RPMI7951 (cell line): ENCODE measurements around the gene UBE2S. TPM values are rescaled to one million over a fixed set of nuclear protein-coding genes. Genes with fewer than 3 reads are reported as not detected.

Source experiments
- DNase-seq: peaks from one replicate; pipeline ENCODE4 v3.0.0-alpha.2; 2012; ENCODE audit warnings: low read depth
- total RNA-seq: library from RNA; depleted of rRNA; stranded (reverse); fragments of >200 nt; shearing (Covaris generic); gene quantifications from 2 replicates; pipeline ENCODE4 v1.2.3, GENCODE V29; 2014

UBE2S gene
- total RNA-seq, 1 experiment from 2014 or later = 250 TPM

DNA sequence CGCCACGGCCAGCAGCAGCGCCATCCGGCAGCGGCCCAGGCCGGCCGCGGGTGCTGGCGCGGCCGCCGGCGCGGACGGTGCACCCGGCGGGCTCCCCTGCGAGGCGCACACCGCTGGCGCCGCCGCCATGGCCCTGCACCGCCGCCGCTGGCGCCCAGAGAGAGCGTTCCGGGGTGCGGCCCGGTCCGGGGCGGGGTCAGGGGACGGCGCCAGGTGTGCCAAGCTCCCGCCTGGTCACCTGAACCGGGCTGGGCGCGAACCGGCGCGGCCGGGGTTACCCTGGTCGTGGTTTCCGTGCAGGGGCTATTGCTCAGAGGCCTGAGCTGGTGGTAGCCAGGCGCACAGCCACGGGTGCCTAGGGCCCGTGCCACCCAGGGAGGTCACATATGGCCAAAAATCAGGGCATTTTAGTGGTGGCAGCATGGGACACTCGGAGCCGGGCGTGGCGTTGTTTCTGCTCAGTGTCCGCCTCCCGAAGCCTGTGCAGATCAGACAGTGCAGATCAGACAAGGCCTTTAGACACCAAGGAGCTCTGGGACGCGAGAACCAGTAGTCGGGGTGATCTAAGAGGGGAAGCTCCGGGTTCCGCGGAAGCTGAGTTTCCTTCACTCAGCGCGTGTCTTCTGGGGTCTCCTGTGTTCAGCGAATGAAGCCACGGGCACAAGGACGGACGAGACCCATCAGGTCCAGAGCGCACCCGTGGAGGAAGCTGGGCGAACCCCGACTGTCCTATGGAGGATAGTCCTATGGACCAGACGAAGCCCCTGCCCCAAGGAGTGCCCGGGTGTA lies 23.3 kb downstream of the UBE2S start, which contains the start of gene TMEM238:
TSS of gene TMEM238 (minus strand) at position 162 of the 789 bp plus-strand sequence. CDS start at position 129, 33 bp downstream.
- no peak for DNase-seq

DNA sequence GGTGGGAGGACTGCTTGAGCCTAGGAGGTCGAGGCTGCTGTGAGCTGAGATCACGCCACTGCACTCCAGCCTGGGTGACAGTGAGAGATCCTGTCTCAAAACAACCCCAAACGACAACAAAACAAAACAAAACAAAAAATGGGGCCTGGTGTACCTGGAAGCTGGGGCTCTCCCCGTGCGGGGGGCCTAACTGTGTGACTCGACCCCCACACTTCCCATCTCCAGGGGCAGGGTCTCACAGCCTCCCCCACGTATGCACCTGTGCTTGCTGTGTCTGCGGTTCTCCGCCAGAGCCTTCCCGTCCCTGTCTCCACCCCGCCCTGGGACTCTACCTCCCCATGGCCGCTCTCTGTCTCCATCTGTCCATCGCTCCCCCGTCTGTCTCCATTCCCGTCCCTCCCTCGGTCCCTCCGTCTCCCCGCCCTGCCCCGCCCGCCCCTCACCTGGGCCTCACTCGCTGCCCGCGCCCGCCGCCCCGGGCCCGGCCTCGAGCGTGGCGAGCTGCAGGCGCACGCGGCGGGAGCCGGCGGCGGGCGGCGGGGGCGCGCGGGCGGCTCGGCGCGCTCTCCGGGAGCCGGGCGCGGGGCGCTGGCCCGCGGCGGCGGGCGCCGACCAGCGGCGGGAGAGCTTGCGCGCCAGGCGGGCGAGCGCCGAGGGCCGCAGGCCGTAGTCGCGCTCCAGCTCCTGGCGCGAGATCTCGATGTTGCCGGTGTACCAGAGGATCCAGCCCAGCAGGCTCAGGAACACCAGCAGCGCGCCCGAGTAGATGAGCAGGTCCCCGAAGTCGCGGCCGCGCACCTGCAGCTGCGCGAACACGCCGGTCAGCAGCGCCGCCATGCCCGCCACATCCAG lies 24.1 kb downstream of the UBE2S start:
- peak; percentile 69 for DNase-seq

DNA sequence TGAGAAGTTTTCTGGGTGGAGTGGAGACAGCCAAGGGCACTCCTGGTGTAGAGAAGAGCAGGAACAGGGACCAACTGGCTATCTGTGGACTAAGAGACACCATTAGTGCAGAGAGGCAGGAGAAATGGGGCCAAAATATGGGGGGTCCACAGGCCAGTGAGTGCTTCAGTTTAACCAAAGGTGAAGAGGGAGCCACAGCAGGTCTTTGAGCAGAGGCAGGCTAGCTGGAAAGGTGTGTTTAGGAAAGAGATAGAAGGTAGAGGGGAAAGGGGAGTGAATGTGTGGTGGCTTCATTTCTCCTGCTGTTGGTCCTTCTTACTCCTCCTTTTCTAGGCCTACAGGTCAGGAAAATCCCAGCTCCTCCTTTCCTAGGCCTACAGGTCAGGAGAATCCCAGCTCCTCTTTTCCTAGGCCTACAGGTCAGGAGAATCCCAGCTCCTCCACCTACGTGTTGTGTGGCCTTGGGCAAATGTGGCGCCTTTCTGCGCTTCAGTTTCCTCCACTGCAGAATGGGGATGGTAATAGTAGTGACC lies 25.0 kb downstream of the UBE2S start:
- no peak for DNase-seq

DNA sequence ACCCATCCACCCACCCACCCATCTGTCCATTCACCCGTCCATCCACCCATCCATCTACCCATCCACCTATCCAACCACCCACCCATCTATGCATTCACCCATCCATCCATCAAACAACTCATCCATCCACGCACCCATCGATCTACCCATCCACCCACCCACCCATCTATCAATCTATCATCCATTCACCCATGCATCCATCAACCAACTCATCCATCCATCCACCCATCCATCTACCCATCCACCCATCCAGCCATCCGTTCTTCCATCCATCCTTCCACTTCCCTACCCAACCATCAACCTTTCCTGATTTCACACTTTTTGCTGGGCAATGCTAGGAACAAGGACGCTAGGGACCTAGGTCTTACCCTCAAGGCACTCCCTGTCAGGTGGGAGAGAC lies 25.6 kb downstream of the UBE2S start:
- DNase-seq = no peak

DNA sequence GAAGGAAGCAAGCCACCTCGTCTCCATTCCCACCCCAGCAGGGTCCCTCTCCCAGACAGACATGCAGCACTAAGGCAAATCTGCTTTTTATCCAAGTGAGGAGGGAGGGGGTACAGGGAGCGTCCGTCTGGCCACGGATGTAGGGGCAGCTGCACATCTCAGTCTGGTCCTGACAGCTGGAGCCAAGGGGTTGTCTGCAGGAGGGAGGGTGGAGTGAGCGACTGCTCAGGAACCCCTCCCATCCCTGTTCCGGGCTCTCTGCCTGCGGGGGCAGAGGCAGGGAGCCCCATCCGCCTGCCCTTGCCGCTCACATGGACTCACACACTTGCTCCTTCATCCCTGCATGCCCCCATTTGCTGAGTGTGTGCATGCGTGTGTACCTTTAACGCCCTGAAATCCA lies 28.4 kb downstream of the UBE2S start:
- DNase-seq = no peak

DNA sequence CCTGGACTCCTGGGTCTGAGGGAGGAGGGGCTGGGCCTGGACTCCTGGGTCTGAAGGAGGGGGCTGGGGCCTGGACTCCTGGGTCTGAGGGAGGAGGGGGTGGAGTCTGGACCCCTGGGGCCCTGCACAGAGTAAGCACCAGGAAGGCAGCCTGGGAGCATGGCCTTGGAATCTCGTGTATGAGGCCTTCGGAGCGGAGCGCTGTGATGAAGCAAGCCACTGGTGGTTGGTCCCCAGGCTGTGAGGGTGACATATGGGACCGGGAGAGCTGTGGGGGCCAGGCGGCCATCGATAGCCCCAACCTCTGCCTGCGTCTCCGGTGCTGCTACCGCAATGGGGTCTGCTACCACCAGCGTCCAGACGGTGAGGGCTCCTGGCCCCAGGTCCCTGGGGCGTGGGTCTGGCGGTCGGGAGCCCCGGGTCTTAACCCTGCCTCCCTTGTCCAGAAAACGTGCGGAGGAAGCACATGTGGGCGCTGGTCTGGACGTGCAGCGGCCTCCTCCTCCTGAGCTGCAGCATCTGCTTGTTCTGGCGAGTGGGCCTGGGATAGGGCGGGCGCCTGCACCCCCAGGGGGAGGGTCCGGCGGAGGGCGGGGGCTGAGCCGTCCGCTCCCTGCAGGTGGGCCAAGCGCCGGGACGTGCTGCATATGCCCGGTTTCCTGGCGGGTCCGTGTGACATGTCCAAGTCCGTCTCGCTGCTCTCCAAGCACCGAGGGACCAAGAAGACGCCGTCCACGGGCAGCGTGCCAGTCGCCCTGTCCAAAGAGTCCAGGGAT lies 30.0 kb downstream of the UBE2S start:
- DNase-seq = no peak

DNA sequence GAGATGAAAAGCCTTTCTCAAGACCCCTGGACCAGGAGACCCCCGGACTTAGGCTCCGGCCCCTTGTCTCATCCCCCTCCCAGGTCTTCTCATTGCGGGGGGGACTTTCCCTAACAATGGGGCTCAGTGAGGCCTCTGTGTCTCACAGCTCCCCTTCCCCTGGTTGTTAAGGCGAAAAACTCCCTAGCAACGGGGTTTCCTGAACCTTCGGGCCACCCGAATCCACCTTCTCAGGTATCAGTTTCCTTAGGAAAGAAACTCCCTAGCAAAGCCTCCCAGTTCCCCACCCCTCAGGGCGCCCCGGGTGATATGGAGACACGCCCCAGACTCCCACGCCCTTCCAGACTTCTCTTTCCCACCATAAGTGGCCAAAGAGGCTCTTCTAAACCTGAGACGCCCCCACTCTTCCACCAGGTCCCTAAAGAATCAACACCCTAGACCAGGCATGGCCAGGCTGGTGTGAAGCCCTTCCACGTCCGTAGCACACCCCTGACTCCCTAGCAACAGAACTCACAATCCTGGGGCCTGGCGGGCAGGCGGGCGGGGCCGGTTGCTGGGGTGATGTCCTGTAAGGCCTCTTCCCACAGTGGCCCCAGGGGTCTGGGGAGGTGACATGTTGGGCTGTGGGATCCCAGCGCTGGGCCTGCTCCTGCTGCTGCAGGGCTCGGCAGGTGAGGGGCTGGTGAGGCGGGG lies 31.2 kb downstream of the UBE2S start, which contains the start of gene TMEM190:
TSS of gene TMEM190 (plus strand) at position 586 of the 693 bp plus-strand sequence. CDS start at position 614, 28 bp downstream.
- DNase-seq = no peak

DNA sequence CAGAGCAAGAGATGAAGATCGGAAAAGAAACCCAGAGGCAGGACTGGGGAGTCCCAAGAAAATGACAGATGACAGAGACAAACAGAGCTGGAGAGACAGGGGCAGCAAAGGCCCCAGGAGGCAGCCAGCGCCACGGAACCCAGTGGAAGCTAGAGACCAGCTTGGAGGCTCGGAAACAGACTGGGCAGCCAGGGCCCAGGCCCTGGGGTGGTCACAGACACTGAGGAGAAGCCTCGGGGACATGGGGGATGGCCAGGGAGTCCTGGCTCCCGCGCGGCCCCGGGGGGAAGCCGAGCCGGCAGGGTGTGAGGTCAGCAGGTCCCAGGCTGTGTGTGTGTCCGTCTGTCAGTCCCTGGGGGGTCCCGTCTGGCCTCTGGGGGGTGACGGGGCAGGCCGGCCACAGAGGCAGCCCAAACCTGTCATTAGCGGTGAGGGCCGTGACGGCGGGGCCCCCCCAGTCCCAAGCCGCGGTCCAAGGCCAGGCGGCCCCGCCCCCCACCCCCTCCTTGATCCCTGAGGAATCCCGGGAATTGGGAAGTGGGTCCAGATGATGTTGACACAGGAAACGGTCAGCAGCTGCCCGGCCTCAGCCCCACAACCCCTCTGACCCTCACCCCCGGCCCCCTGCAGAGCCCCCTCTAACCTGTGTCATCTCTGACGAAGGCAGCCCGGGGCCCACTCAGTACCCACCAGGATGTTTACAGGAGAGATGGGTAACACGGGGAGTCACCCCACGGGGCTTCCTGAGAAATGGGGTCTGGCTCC lies 33.4 kb downstream of the UBE2S start:
- peak; percentile 58 for DNase-seq

DNA sequence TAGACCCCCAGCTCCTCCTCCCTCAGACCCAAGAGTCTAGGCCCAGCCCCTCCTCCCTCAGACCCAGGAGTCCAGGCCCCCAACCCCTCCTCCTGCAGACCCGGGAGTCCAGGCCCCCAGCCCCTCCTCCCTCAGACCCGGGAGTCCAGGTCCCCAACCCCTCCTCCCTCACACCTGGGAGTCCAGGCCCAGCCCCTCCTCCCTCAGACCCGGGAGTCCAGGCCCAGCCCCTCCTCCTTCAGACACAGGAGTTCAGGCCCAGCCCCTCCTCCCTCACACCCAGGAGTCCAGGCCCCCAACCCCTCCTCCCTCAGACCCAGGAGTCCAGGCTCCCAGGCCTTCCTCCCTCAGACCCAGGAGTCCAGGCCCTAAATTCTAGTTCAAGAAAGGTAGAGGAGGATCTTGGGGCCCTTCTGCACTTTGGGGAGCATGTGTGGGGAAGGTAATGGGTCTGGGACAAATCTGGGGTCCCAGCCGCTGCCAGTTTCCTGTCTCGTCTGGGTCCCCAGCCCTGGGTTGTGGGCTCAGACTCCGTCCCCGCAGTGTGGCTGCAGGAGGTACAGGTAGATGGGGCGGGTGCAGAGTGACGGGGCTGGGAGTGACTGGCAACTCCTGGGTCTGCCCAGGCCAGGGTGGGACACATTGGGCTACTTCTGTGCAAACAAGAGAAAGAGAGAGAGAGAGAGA lies 34.1 kb downstream of the UBE2S start:
- DNase-seq = no peak

DNA sequence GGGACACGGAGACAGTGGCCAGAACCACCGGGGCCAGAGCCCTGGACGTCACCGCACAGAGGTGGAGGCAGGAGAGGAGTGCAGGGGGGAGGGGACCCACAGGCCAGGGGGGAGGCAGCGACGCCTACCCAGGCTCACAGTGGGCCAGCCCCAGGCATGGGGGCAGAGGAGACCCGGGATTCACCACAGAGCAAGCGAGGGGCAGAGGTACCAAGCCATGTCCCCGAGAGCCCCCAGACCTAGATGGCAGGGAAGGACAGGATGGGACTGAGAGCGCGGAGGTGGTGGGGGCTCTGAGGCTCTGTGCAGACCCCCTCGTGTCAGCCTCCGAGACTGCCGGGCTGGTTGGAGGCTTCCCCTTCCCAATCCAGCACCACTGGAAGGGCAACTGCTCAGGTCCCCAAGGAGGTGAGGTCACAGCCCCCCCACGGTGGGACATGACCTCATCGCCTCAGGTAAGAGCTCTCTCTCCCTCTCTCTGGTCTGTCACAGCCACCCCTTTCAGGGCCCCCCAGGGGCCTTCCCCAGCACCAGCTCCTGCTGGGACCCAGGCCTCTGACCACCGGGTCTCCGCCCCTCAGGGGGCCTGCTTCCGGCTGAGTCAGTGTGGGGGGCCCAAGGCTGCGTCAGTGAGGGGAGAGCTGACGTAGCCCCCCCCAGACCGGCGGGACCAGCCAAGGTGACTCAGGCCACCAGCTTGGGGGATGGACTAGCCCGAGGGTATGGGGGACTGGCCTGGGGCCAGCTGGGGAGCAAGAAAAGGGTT lies 35.1 kb downstream of the UBE2S start:
- peak; percentile 75 for DNase-seq

DNA sequence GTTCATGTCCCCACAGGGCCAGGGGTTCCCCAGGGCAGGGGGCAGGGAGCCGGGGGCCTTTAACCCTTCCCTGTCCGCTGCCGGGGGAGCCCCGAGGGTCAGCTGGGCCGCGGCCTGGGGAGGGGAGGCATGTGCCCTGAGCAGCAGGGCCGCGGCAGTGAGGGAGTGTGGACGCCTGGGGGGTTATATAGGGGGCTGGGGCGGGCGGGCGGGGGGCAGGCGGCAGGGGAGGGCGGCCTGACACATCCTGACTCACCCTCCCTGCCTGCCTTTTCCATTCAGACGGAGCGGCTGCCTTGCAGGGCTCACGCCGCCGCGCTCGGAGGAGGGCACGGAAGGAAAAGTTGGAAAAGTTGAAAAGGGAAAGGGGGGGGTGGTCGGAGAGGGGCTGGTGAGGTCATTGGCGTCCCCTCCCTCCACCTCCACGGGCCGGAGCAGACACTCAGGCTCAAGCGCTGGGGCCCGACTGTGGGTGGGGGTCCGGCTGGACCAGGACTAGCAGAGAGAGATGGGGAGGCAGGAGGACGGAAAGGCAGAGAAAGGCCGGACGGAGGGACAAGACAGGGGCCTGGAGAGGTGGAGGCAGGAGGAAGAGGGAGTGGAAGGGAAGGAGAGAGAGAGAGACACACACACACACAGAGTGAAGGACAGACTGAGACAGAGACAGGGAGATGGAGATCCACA lies 37.1 kb downstream of the UBE2S start, which contains the start of gene IL11:
TSS of gene IL11 (minus strand) at position 159 of the 684 bp plus-strand sequence. CDS start at position 6, 153 bp downstream.
- peak; percentile 74 for DNase-seq

DNA sequence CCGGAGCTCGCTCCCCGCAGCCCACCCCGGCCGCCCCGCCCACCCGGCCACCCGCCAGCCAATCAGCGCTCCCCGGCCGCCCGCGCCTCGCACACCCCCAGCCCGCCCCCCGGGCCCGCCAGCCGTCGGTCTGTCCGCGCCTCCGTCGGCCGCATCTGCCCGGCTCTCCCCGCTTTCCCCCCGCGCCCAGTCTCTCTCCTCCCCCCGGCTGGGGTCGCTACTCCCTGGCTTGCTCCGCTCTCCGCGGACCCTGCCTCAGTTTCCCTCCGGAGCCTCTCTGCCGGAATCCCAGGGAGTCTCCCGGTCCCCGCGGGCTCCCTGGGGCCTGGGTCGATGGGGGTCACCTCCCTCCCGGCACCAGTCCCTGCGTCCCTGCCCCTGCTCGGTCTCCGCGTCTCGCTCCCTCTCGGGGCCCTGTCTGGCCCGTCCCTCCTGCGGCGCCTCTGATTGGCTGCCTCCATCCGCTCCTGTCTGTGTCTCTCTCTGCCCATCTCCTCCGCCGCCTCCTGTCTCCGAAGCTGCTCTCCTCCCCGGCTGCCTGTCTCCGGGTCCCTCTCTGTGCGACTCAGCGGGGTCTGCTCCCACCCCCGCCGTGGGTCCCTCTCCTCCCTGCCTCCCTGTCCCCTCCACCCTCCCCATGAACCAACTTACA lies 37.8 kb downstream of the UBE2S start:
- peak; percentile 83 for DNase-seq

DNA sequence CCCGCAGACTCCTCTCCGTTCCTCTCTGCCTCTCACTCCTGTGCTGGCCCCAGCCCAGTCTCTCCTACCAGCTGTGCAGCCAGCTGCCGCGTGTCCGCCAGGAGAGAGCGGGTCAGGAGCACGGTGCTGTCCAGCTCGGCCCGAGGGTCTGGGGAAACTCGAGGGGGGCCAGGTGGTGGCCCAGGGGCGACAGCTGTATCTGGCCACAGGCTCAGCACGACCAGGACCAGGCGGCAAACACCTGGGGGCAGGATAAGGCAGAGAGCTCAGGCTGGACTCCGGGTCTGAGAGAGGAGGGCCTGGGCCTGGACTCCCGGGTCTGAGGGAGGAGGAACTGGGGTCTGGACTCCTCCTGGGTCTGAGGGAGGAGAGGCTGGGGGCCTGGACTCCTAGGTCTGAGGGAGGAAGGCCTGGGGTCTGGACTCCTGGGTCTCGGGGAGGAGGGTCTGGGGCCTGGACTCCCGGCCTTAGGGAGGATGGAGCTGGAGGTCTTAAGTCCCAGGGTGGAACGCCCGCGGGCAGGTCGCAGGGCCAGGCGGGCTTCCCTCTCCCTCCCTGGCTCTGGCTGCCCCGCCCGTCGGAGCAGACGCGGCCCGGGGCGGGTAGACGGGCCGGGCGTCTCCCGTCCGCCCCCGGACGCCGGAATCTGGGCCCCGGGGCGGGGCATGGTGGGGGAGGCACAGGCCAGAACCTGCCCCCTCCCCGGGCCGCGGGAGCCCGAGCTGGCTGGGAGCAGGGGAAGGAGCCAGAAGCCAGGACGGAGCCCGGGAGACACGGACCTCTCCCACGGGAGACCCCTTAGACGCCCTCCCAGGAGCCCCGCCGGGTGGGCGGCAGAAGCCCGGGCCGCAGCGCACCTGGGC lies 38.7 kb downstream of the UBE2S start:
- DNase-seq = peak; percentile 77

DNA sequence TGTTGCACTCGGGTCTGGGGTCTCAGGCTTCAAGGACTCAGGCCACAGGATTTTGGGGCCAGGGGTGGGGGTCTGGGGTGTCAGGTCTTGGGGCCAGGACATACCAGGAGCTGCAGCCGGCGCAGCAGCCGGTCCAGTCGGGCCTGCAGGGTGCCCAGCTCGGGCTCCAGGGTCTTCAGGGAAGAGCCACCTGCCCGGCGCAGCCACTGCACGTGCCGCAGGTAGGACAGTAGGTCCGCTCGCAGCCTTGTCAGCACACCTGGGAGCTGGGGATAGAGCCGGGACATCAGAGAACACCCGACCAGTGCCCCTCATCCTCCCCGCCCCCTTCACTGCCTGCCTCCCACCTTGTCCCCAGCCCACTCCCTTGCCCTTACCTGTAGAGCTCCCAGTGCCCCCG lies 39.5 kb downstream of the UBE2S start:
- no peak for DNase-seq

DNA sequence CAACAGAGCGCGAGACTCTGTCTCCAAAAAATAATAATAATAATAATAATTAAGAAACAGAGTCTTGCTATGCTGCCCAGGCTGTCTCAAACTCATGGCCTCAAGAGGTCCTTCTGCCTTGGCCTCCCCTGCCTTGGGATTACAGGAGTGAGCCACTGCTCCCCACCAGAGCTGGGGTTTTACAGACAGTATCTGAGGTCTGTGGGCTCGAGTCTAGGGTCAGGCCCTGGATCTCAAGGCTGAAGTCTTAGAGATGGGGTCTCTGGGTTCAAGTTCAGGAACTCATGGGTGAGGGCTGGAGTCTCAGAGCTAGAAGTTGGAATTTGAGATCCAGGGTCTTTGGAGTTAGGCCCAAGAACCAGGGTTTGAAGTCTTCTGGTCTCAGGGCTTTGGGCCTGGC lies 40.8 kb downstream of the UBE2S start:
- no peak for DNase-seq

DNA sequence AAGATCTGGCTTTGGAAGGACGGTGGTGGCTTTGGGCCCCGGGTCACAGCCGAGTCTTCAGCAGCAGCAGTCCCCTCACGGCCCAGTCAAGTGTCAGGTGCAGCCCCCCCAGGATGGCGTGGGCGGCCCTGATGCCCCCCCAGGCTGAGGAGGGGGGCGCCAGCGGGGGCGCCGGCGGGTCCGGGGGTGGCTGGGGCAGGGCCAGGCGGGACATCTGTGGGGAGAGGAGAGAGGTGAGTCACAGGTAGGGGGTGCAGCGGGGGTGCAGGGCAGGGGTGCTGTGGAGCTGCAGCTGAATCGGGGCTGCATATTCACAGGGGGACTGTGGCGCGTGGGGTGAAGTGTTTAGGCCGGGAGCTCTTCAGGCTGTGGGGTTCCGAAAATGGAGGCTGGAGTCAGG lies 41.6 kb downstream of the UBE2S start:
- DNase-seq = no peak

DNA sequence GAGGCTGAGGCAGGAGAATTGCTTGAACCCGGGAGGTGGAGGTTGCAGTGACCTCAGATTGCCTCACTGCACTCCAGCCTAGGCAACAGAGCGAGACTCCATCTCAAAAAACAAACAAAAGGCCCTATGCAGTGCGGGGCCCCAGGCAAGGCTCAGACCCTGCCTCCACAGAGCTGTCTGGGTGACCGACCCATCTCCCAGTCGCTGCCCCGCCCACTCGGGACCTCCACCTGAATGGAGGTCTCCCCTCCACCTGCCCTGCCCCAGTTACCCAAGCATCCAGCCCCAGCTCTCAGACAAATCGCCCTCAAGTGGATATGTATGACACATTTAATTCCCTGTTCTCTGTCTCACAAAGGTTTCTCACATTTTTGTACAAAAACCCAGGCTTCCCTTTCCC lies 42.3 kb downstream of the UBE2S start:
- no peak for DNase-seq
